Measurements from ENCODE around the gene CRTAP. TPM values are rescaled to one million over a fixed set of nuclear protein-coding genes. Genes with fewer than 3 reads are reported as not detected.

The CRTAP gene
- polyA plus RNA-seq, 3 donors = 134 to 321 (median 317) TPM

- peaks cover 20 to 30% of the 10 kb centered on the region in 2 donors for H3K4me1 ChIP-seq (ENCODE audit: control insufficient read depth in 1 of 2, insufficient read depth in 2 of 2, low read length in 2 of 2)
- no peaks in the 10 kb centered on the region for H3K36me3 ChIP-seq (replicated peaks in 1 of 2; ENCODE audit: control insufficient read depth in 1 of 2, insufficient read depth in 2 of 2, low read length in 2 of 2)
- no peak overlapping the region for H3K4me3 ChIP-seq (replicated peaks in 1 of 3; ENCODE audit: low read depth in 2 of 3, low read length in 3 of 3)
- 100% methylated on average over 3 of the region's 3 CpGs for WGBS (ENCODE audit: insufficient coverage)
- H2AFZ ChIP-seq (ENCODE audit: insufficient read depth, low read depth, low read length, poor library complexity, severe bottlenecking) = no peak overlapping the region
- no peak overlapping the region for H3K4me2 ChIP-seq (replicated peaks; ENCODE audit: extremely low read depth, low read length, poor library complexity, severe bottlenecking)
- Mint-ChIP-seq H3K27ac (no peak overlapping the region), H3K36me3 (no peaks in the 10 kb centered on the region), H3K4me1 (peaks cover 32% of the 10 kb centered on the region), H3K9me3 (no peaks in the 10 kb centered on the region), H3K4me3 (no peak overlapping the region), H3K27me3 (ENCODE audit: low read depth in 3 of 3) (peaks cover 0 to 8% (median 2%) of the 10 kb centered on the region in 3 donors)
- H3K27ac ChIP-seq (ENCODE audit: low read depth in 1 of 2, low read length in 2 of 2) = no peak overlapping the region
- no peaks in the 10 kb centered on the region for H4K20me1 ChIP-seq (ENCODE audit: insufficient read depth, low read length)
- no peak for DNase-seq
- no peaks in the 10 kb centered on the region for H3K9me3 ChIP-seq (replicated peaks in 1 of 2; ENCODE audit: control insufficient read depth in 1 of 2, insufficient read depth in 1 of 2, low read length in 2 of 2)
- intact Hi-C loops (cut with micrococcal nuclease) = no loop called here
- no peak overlapping the region for H3K9ac ChIP-seq (ENCODE audit: insufficient read depth, low read length, poor library complexity, severe bottlenecking)
- TF ChIP-seq, protein P1, sequence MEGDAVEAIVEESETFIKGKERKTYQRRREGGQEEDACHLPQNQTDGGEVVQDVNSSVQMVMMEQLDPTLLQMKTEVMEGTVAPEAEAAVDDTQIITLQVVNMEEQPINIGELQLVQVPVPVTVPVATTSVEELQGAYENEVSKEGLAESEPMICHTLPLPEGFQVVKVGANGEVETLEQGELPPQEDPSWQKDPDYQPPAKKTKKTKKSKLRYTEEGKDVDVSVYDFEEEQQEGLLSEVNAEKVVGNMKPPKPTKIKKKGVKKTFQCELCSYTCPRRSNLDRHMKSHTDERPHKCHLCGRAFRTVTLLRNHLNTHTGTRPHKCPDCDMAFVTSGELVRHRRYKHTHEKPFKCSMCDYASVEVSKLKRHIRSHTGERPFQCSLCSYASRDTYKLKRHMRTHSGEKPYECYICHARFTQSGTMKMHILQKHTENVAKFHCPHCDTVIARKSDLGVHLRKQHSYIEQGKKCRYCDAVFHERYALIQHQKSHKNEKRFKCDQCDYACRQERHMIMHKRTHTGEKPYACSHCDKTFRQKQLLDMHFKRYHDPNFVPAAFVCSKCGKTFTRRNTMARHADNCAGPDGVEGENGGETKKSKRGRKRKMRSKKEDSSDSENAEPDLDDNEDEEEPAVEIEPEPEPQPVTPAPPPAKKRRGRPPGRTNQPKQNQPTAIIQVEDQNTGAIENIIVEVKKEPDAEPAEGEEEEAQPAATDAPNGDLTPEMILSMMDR (IDR thresholded peaks at IDR 0.05) = no peak
- H3K79me2 ChIP-seq (ENCODE audit: insufficient read depth, low read length) = peaks cover 2% of the 10 kb centered on the region
- H3K27me3 ChIP-seq (ENCODE audit: control insufficient read depth in 2 of 2, insufficient read depth in 2 of 2, low read length in 2 of 2) = no peaks in the 10 kb centered on the region
Measured at GRCh38 chr3:33103034-33103433, 10.8 kb upstream of the CRTAP start.

GRCh38 chr3:33103480-33103879 lies 10.3 kb upstream of the CRTAP start:
- Histone ChIP-seq H3K9ac (ENCODE audit: insufficient read depth, low read length, poor library complexity, severe bottlenecking) (no peak overlapping the region), H3K27me3 (ENCODE audit: control insufficient read depth in 2 of 2, insufficient read depth in 2 of 2, low read length in 2 of 2) (no peaks in the 10 kb centered on the region), H4K20me1 (ENCODE audit: insufficient read depth, low read length) (no peaks in the 10 kb centered on the region), H3K27ac (ENCODE audit: low read depth in 1 of 2, low read length in 2 of 2) (no peak overlapping the region), H3K79me2 (ENCODE audit: insufficient read depth, low read length) (no peaks in the 10 kb centered on the region), H3K4me3 (replicated peaks in 1 of 3; ENCODE audit: low read depth in 2 of 3, low read length in 3 of 3) (no peak overlapping the region), H3K4me1 (ENCODE audit: control insufficient read depth in 1 of 2, insufficient read depth in 2 of 2, low read length in 2 of 2) (peaks cover 20 to 28% of the 10 kb centered on the region in 2 donors), H3K36me3 (replicated peaks in 1 of 2; ENCODE audit: control insufficient read depth in 1 of 2, insufficient read depth in 2 of 2, low read length in 2 of 2) (no peaks in the 10 kb centered on the region), H3K4me2 (replicated peaks; ENCODE audit: extremely low read depth, low read length, poor library complexity, severe bottlenecking) (no peak overlapping the region), H3K9me3 (replicated peaks in 1 of 2; ENCODE audit: control insufficient read depth in 1 of 2, insufficient read depth in 1 of 2, low read length in 2 of 2) (no peaks in the 10 kb centered on the region), H2AFZ (ENCODE audit: insufficient read depth, low read depth, low read length, poor library complexity, severe bottlenecking) (no peak overlapping the region)
- DNase-seq = no peak
- no peak overlapping the region for H3K4me3 Mint-ChIP-seq
- H3K4me1 Mint-ChIP-seq = peaks cover 32% of the 10 kb centered on the region
- no CpG with 5 or more reads among the region's 3 CpGs for WGBS (ENCODE audit: insufficient coverage)
- no peak overlapping the region for H3K27ac Mint-ChIP-seq
- peaks cover 0 to 5% (median 2%) of the 10 kb centered on the region in 3 donors for H3K27me3 Mint-ChIP-seq (ENCODE audit: low read depth in 3 of 3)
- intact Hi-C loops (cut with micrococcal nuclease) = no loop called here
- no peaks in the 10 kb centered on the region for H3K36me3 Mint-ChIP-seq
- TF ChIP-seq, protein P1 (IDR thresholded peaks at IDR 0.05) = no peak
- no peaks in the 10 kb centered on the region for H3K9me3 Mint-ChIP-seq

All from CD14-positive monocyte (primary cell).